ENCODE data around the gene COL4A1. TPM values are rescaled to one million over a fixed set of nuclear protein-coding genes. Genes with fewer than 3 reads are reported as not detected.

The COL4A1 gene
- total RNA-seq, 1 donor from 2014 or later: 27.5 TPM

DNA sequence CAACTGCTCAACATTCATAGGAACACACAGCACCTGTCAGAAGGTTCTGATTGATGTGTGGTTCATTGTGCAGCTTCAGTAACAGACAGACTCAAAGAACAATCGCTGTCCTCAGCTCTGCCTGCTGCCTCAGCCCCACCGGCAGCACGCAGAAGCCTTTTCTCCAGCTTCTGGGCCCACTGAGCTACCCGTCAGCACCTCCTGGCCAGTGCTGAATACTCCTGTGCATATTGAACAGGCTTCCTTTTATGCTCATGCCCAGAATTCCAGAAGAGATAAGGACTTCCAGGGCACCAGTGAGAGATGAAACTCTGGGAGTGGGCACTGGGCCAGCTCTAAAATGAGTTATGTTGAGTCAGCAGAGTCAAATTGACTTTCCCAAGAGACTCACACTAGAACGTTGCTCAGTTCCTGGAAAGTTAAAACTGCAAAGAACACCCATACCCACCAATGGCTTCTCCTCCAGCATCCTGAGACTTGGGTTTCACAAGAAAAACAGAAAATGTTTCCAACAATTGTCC is 119.3 kb downstream of the COL4A1 start:
- no peak for ATAC-seq

DNA sequence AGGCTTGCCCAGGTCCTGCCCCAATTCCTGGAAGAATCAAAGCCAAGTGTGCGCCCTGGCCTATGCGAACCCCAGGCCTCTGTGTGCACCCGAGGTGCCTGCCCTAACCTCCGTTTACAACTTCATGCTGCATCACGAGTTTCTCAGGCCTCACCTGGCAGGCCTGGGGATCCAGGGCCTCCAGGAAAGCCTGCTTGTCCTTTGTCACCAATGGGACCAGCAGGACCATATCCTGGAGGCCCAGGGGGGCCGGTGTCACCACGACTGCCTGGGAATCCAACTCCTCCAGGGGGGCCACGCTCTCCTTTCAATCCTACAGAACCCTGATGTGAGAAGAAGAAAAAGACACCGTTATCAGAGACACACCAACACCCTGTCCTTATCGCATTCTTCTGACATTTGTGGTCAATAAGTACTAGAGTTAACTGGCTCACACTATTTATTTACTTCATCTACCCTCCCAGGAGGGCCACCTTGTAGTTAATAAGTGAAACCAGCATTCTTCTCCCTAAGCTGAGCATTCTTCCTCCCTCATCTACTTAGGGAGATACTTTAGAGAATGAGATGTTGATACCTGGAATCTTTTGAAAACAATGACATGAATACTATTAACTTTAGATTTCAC is 120.6 kb downstream of the COL4A1 start:
- ATAC-seq: no peak

DNA sequence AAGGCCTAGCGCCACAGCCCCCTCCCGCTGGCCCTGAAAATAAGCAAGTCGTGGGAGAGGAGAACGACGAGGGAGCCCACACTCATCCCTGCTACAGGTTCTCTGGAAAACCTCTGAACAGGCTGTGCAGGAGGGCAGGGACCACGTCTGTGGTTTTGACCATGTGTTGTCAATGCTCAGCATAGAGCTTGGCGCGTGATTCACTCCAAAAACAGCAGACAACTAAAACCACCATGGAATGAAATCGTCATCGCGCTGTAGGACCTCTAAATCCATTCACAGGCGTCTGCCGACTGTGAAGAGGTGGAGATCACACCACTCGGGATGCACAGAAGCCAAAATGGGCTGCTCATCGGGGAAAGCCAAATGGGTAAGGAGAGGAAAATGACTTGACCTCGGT is 121.3 kb downstream of the COL4A1 start:
- ATAC-seq: no peak

GRCh38 chr13:110183910-110184309 is 123.0 kb downstream of the COL4A1 start:
- no peak for ATAC-seq

GRCh38 chr13:110182461-110182860 is 124.5 kb downstream of the COL4A1 start:
- ATAC-seq: no peak

DNA sequence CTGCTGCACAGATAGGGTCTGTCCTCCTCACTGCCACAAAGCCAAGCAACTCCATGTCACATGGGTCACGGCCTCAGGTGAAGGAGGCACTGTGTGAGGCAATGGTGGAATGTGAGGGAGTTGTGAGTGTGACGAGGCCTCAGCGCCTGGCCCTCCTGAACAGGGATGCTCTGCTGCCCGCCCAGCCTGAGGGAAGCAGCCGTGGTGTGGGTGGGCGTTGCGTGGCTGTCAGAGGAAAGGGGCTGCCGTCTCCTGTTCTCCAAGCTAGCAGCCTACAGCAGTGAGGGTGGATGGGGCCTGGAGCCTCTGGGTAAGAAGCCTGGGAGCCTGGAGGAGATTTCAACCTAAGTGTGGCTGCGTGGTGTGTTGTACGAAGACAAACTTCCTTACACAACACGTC is 125.0 kb downstream of the COL4A1 start:
- no peak for ATAC-seq

GRCh38 chr13:110179857-110180147 is 127.2 kb downstream of the COL4A1 start:
- no peak for ATAC-seq

GRCh38 chr13:110179116-110179856 is 127.7 kb downstream of the COL4A1 start:
- ATAC-seq: no peak

DNA sequence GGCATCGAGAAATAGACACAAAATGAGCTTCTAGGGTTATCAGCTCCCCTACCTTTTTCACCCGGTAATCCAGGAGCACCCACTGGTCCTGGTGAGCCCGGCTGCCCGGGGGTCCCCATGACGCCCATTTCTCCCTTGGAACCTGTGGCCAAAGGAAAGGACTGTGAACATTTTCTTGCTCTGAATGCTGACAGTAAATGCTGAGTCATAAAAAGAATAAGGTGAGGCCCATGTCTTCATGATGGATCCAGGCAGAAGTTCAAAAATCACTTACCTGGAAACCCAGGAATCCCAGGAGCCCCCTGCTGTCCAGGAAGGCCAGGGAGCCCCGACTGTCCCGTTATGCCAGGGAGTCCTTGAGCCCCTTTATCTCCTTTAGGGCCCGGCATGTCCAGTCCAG is 129.2 kb downstream of the COL4A1 start:
- no peak for ATAC-seq

DNA sequence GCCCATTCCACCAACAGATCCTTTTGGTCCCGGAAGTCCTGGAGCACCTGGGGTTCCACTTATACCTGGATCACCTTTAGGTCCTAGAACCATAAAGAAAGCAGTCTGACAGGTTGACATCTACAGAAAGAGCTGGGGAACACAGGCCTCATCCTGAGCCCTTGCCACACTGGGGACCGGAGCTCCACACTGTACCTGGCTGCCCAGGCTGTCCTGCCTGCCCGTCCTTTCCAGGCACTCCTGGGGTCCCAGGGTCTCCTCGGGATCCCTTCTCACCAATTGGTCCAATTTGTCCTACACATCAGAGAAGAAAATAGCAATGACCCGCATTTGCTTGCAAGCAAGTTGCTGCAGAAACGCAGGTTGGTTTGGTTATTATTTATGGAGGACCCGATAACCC is 130.5 kb downstream of the COL4A1 start:
- ATAC-seq: no peak

DNA sequence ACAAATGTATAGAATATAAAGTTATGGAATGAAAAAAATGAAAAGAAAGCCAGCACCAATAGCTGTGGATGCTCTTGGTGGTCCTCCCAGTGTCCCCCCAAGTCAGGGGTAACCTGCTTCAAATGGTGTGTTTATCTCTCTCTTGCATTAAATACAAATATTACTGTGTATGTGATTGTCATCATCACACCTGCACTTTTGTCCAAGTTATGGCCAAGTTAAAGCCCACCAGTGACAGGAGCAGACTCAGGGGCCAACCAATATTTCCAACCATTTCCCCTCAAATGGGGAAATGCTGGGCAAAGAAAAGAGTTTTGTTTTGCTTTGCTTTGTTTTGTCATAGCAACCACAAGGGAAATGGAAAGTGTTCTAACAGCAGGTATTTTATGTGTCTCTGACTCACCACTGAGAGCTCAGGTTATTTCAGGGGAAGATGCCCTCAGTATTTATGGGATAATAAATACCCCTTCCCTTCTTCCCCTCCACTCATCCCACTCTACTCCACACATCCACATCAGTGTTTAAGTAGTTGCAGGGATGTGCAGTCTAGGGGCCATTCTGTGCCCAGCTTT is 133.6 kb downstream of the COL4A1 start:
- ATAC-seq: no peak

GRCh38 chr13:110170882-110171281 is 136.1 kb downstream of the COL4A1 start:
- no peak for ATAC-seq

DNA sequence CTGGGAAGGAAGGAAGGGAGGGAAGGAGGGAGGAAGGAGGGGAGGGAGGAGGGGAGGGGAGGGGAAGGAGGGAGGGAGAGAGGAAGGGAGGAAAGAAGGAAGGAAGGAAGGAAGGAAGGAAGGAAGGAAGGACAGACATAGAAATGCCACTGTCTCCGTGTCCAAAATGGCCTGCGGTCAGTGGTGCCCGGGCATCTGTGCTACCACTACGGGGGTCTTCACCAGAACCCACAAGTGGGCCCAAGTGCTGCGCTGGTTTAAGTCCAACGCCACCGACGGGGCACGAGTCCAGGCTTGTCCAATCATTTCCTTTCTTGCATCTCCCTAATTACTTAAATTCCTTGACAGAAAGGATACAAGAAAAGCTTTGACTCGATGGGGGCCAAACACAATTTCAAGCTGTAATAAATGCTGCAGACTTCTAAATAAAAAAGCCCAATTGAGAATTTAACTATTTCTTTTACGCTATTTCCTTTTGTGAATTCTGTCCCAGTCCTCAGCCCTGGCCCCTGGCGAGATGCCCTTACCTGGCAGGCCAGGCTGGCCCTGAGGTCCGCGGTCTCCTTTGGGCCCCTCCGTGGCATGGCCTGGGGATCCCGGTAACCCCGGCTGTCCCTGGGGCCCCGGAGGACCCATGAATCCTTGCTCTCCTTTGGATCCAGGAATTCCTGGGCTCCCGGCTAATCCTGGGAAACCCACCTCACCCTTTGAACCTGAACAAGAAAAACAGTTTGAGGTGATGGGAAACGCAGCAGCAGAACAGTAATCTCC is 136.8 kb downstream of the COL4A1 start:
- ATAC-seq: no peak

- no peak for ATAC-seq
Observed at GRCh38 chr13:110168999-110169933, 137.7 kb downstream of the COL4A1 start.

DNA sequence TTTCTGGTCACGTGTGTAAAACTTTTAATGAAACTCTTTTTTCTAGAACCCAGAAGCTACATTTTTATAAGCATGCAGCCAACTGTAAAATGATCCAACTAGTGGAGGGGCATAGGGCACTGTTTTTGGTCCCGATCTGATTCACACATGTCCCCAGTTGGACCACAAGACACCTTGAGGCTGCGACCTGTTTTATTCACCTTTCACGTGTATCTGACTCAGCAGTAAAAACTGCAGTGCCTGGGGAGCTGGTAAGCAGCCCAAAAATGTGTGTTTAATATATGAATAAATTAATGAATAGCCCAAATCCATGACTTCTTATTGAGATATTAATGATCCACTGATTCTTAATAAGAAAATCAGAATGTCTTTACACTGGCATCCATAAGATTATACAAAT is 140.4 kb downstream of the COL4A1 start:
- no peak for ATAC-seq

GRCh38 chr13:110164706-110165105 is 142.3 kb downstream of the COL4A1 start:
- ATAC-seq: no peak

GRCh38 chr13:110162866-110163658 is 143.9 kb downstream of the COL4A1 start:
- no peak for ATAC-seq

GRCh38 chr13:110162053-110162452 is 144.9 kb downstream of the COL4A1 start:
- no peak for ATAC-seq

DNA sequence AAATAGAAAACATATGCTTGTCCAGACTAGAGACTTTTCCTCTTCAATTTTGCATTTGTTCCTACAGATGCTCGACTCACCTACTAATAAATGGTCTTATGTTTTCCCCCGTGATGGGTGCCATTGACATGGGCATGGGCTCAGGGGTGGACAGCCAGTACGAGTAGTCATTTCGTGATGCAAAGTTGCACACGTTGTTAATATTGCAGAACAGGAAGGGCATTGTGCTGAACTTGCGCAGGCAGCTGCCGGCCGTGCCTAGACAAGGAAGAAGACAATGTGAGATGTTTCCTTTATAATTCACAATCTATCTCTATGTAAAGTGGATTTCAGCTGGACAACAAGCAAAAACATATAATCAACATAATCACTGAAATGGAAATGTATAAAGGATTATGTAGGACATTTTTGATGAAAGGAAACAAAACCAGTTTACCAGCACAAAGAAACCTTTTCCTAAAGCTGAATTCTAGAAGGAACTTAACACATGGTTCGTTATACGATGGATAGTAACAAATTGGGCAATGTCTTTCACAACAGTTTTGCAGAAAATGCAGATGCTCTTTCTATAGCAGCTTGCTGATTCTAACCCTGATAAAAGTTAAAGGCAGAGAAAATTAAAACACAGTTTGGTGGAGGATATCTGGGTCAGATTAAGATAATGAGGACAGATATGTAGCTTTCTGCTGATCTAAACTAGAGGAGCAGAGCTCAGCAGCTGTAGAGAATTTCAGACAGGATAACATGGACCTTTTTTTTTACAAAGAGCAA is 145.7 kb downstream of the COL4A1 start:
- ATAC-seq: peak; percentile 51

DNA sequence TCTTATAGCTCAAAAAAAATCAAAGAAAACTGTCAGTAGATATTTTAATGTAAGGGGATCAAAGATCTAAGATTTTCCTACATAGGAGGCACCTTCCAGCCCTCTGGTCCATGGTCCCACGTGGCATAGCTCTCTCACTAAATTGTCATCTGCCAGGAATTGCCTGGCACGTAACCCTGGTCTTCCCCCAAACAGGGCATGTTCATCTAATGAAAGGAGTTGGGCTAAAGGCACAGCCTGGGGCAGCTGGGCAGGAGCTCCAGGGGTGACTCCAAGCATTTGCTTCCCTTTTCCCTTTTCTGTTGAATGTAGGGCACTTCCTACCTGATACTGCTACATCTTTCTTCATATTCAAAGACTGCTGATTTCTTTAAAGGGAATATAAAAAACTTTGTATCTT is 148.7 kb downstream of the COL4A1 start:
- ATAC-seq: no peak

DNA sequence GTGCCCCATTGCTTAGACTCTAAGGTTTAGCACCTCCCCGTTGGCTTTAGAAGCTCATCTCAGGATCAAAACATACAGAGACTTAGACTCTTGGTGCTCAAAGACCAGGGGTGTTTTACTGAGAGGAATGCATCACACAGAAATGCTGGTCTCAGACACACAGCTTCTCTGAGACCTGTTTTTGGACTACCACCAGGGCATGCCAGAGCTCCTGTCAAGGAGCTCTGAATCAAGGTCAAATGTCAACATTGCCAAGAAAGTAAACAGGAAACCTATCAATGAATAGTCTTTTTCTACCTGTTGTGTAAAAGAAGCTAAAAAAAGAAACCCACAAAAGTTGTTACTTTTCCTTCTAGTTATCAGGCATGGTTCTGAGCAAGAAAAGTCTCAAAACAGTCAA is 149.2 kb downstream of the COL4A1 start:
- ATAC-seq: no peak
